HCT116 (cell line): Measurements from ENCODE around the gene CPT1B. TPM values are rescaled to one million over a fixed set of nuclear protein-coding genes. Genes with fewer than 3 reads are reported as not detected.

Source experiments
- ATAC-seq: fragments of 200-7000 bp; cut with Tn5 transposase; 2 replicates; pipeline ENCODE4 v1.9.1; 2020; ENCODE audit warnings: mild to moderate bottlenecking, moderate library complexity
- BruUV-seq: library from RNA; stranded (reverse); fragments of 400-500 nt; replicated peaks from 2 replicates; lab custom pipeline; 2021; lab: Mats Ljungman, UMichigan
- CTCF ChIA-PET: fragments of 300-600 bp; sonication (Branson Sonifier 250); formaldehyde crosslinking; loops from one replicate; lab custom pipeline; 2021; ENCODE audit warnings: antibody characterized with exemption; lab: Charles Lee
- POLR2A ChIA-PET: fragments of 300-600, 350-600 bp; sonication (Branson Sonifier 250); formaldehyde crosslinking; loops from one replicate; lab custom pipeline; 2021; ENCODE audit warnings: antibody characterized with exemption; lab: Charles Lee
- RAD21 ChIA-PET, 2 experiments: fragments of 300-600 bp; sonication (Branson Sonifier 250); formaldehyde crosslinking; loops; one replicate each; lab custom pipeline; 2023; ENCODE audit warnings: low total read pairs in 2 of 2; ENCODE audit not compliant: uncharacterized antibody in 2 of 2, unreplicated experiment in 2 of 2, low non-redundant PET in 1 of 2; lab: Charles Lee
- DNase-seq: peaks from one replicate; pipeline ENCODE4 v3.0.0-alpha.2; 2010; ENCODE audit warnings: low read depth, low spot score
- H2AFZ ChIP-seq: fragments of 200-600 bp; shearing (Covaris generic), sonication (generic); 2 replicates; pipeline ENCODE4 v1.6.1; 2017; ENCODE audit warnings: low read depth, mixed run types, mixed read lengths, antibody characterized with exemption, low read length; ENCODE audit not compliant: poor library complexity, severe bottlenecking
- H3K27ac ChIP-seq: 2 replicates; pipeline ENCODE4 v1.5.1; 2012; ENCODE audit warnings: low read depth, low read length
- H3K27me3 ChIP-seq: fragments of 200-600 bp; sonication (generic); 2 replicates; pipeline ENCODE4 v1.6.1; 2016; ENCODE audit warnings: mixed run types, low read length, mixed read lengths; ENCODE audit not compliant: insufficient read depth
- H3K36me3 ChIP-seq, 2 experiments: fragments of 200-500 bp in 1 of 2; fragments of 200-600 bp in 1 of 2; sonication (Bioruptor generic) in 1 of 2; sonication (generic) in 1 of 2; 2 replicates each; pipeline versions ENCODE4 v1.5.1 to v1.6.1; 2014 to 2016; ENCODE audit warnings: low read length in 2 of 2, inconsistent platforms in 1 of 2, mixed read lengths in 1 of 2, mixed run types in 1 of 2; ENCODE audit not compliant: insufficient read depth in 2 of 2, control insufficient read depth in 1 of 2
- H3K4me1 ChIP-seq, 2 experiments: fragments of 200-600 bp in 1 of 2; sonication (generic) in 1 of 2; 2 replicates each; pipeline versions ENCODE4 v1.5.1 to v1.6.1; 2012 to 2017; ENCODE audit warnings: low read length in 2 of 2, inconsistent platforms in 1 of 2, mild to moderate bottlenecking in 1 of 2, mixed read lengths in 1 of 2, mixed run types in 1 of 2, moderate library complexity in 1 of 2; ENCODE audit not compliant: insufficient read depth in 2 of 2, control insufficient read depth in 1 of 2
- H3K4me2 ChIP-seq: fragments of 200-600 bp; sonication (generic); 2 replicates; pipeline ENCODE4 v1.6.1; 2017; ENCODE audit warnings: mixed run types, low read length, mixed read lengths
- H3K4me3 ChIP-seq, 2 experiments: fragments of 200-600 bp in 1 of 2; sonication (generic) in 1 of 2; replicated peaks in 1 of 2; 2 replicates each; pipeline ENCODE4 v1.5.1; 2011 to 2016; ENCODE audit warnings: low read length in 2 of 2, control low read depth in 1 of 2, low read depth in 1 of 2, mild to moderate bottlenecking in 1 of 2, mixed read lengths in 1 of 2, mixed run types in 1 of 2
- H3K79me2 ChIP-seq: fragments of 200-600 bp; sonication (generic); 2 replicates; pipeline ENCODE4 v1.6.1; 2017; ENCODE audit warnings: mild to moderate bottlenecking, mixed run types, low read length, moderate library complexity, mixed read lengths; ENCODE audit not compliant: insufficient read depth
- H3K9ac ChIP-seq: fragments of 200-600 bp; sonication (generic); 2 replicates; pipeline ENCODE4 v1.6.1; 2016; ENCODE audit warnings: low read length, mixed read lengths
- H3K9me2 ChIP-seq: fragments of 200-600 bp; sonication (generic), shearing (Covaris generic); 2 replicates; pipeline ENCODE4 v1.6.1; 2017; ENCODE audit warnings: mixed run types, mild to moderate bottlenecking, moderate library complexity; ENCODE audit not compliant: insufficient read depth
- H3K9me3 ChIP-seq, 2 experiments: fragments of 200-500 bp in 1 of 2; fragments of 200-600 bp in 1 of 2; sonication (Bioruptor generic) in 1 of 2; sonication (generic) in 1 of 2; 2 replicates each; pipeline ENCODE4 v1.6.1; 2014 to 2017; ENCODE audit warnings: low read length in 2 of 2, mixed read lengths in 2 of 2, inconsistent platforms in 1 of 2, low read depth in 1 of 2, mild to moderate bottlenecking in 1 of 2, mixed run types in 1 of 2, moderate library complexity in 1 of 2; ENCODE audit not compliant: control insufficient read depth in 1 of 2, insufficient read depth in 1 of 2
- H4K20me1 ChIP-seq: fragments of 200-600 bp; sonication (generic), shearing (Covaris generic); 2 replicates; pipeline ENCODE4 v1.6.1; 2017; ENCODE audit warnings: mixed run types, mild to moderate bottlenecking, moderate library complexity; ENCODE audit not compliant: insufficient read depth
- CBX3 ChIP-seq: IDR thresholded peaks from 2 replicates; pipeline ENCODE4 v1.6.1; 2012; ENCODE audit warnings: low read depth
- CEBPB ChIP-seq: IDR thresholded peaks from 2 replicates; pipeline ENCODE4 v1.6.1; 2012; ENCODE audit warnings: low read depth
- ELF1 ChIP-seq: IDR thresholded peaks from 2 replicates; pipeline ENCODE4 v1.6.1; 2012; ENCODE audit warnings: low read depth, borderline replicate concordance
- EZH2 ChIP-seq: fragments of 200-600 bp; sonication (generic); IDR thresholded peaks from 2 replicates; pipeline ENCODE4 v1.6.1; 2017; ENCODE audit warnings: antibody characterized with exemption, mixed run types
- EZH2phosphoT487 ChIP-seq: fragments of 200-600 bp; IDR thresholded peaks from 2 replicates; pipeline ENCODE4 v1.6.1; 2018; ENCODE audit warnings: antibody characterized with exemption, borderline replicate concordance
- FOSL1 ChIP-seq: IDR thresholded peaks from 2 replicates; pipeline ENCODE4 v1.6.1; 2012; ENCODE audit warnings: low read depth
- JUND ChIP-seq: IDR thresholded peaks from 2 replicates; pipeline ENCODE4 v1.6.1; 2012
- POLR2AphosphoS5 ChIP-seq: IDR thresholded peaks from 2 replicates; pipeline ENCODE4 v1.6.1; 2011; ENCODE audit warnings: mild to moderate bottlenecking, low read depth, low read length, moderate library complexity
- RAD21 ChIP-seq: IDR thresholded peaks from 2 replicates; pipeline ENCODE4 v1.6.1; 2012; ENCODE audit warnings: low read depth, mild to moderate bottlenecking
- REST ChIP-seq: IDR thresholded peaks from 2 replicates; pipeline ENCODE4 v1.6.1; 2012; ENCODE audit warnings: low read depth
- SP1 ChIP-seq: IDR thresholded peaks from 2 replicates; pipeline ENCODE4 v1.6.1; 2012; ENCODE audit warnings: low read depth
- TCF7L2 ChIP-seq: IDR thresholded peaks from 2 replicates; pipeline ENCODE4 v1.7.0; 2011; ENCODE audit warnings: borderline replicate concordance, inconsistent platforms; ENCODE audit not compliant: insufficient read depth, insufficient read length; ENCODE audit errors: extremely low read depth
- YY1 ChIP-seq: IDR thresholded peaks from 2 replicates; pipeline ENCODE4 v1.6.1; 2011; ENCODE audit warnings: low read length, low read depth, moderate library complexity, mild to moderate bottlenecking; ENCODE audit not compliant: insufficient replicate concordance; ENCODE audit errors: extremely low read depth
- ZFX ChIP-seq: fragments of 450-650 bp; IDR thresholded peaks from 2 replicates; pipeline ENCODE4 v1.6.1; 2017
- ZNF274 ChIP-seq: fragments of 200-500 bp; sonication (Bioruptor generic); IDR thresholded peaks from 2 replicates; pipeline ENCODE4 v1.6.1; 2014; ENCODE audit warnings: mild to moderate bottlenecking, low read depth, low read length, inconsistent platforms
- intact Hi-C: fragments of 100-400 bp; cut with micrococcal nuclease; formaldehyde crosslinking; loops from 2 replicates; pipeline ENCODE4 v1.10.0; 2022
- total RNA-seq: library from RNA; stranded (reverse); gene quantifications from one replicate; pipeline ENCODE4 v1.2.1, GENCODE V29; 2021; ENCODE audit not compliant: unreplicated experiment
- TF ChIP-seq, protein P1 (sequence below): IDR thresholded peaks from 2 replicates; pipeline ENCODE4 v1.6.1; 2012

The CPT1B gene
- total RNA-seq, 1 experiment from 2014 or later: 35.1 TPM

DNA sequence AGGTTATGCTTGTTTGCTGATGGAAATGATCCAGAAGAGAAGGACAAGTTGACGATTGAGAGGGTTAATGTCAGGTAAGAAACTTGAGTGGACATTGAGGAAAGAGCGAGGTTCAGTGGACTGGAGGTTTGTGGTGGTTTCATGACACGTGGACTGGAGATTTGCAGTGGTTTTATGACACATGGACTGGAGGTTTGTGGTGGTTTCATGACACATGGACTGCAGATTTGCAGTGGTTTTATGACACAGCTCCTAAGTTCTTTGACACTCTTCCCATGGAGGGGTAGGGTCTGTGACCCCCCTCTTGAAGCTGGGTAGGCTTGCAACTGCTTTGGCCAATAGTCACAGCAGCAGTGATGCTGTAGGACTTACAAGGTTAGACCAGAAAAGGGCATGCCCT is 17.0 kb upstream of the CPT1B start:
- H3K9ac ChIP-seq: no peak overlapping the region
- no TSS peak for BruUV-seq
- no peaks in the 10 kb centered on the region for H3K9me2 ChIP-seq
- POLR2A ChIA-PET: no interaction called here
- H3K4me3 ChIP-seq: no peak overlapping the region
- H4K20me1 ChIP-seq: no peaks in the 10 kb centered on the region
- H3K4me2 ChIP-seq: no peak overlapping the region
- TF ChIP-seq REST (no peak), JUND (no peak), YY1 (no peak), EZH2phosphoT487 (no peak), SP1 (no peak), ZFX (no peak), TCF7L2 (no peak), CBX3 (no peak), FOSL1 (no peak), RAD21 (no peak), CEBPB (no peak), POLR2AphosphoS5 (no peak), EZH2 (no peak), ZNF274 (no peak), ELF1 (no peak)
- TF ChIP-seq, protein P1, sequence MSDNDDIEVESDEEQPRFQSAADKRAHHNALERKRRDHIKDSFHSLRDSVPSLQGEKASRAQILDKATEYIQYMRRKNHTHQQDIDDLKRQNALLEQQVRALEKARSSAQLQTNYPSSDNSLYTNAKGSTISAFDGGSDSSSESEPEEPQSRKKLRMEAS: no peak
- RAD21 ChIA-PET: no interaction called here
- DNase-seq (no peak), ATAC-seq (no peak)
- no peaks in the 10 kb centered on the region for H3K9me3 ChIP-seq
- CTCF ChIA-PET: no interaction called here
- H3K4me1 ChIP-seq: peaks cover 0 to 5% of the 10 kb centered on the region in 2 experiments; a peak in 1 of 4 replicates
- no peaks in the 10 kb centered on the region for H3K36me3 ChIP-seq
- no peaks in the 10 kb centered on the region for H3K27me3 ChIP-seq
- H2AFZ ChIP-seq: no peak overlapping the region
- no peak overlapping the region for H3K27ac ChIP-seq
- no peaks in the 10 kb centered on the region for H3K79me2 ChIP-seq
- intact Hi-C loops: no loop called here
